Smooth muscle cell (in vitro differentiated cells): Measurements from ENCODE around the gene LBH. TPM values are rescaled to one million over a fixed set of nuclear protein-coding genes. Genes with fewer than 3 reads are reported as not detected.

ENCODE experiments used
- DNase-seq: peaks from one replicate; lab custom pipeline; 2025; ENCODE audit not compliant: unreplicated experiment; lab: John Stamatoyannopoulos, UW
- H2AFZ ChIP-seq: fragments of 200-600 bp; sonication (generic); 2 replicates; pipeline ENCODE4 v1.6.0; 2016; ENCODE audit warnings: antibody characterized with exemption, low read depth, mild to moderate bottlenecking
- H3F3A ChIP-seq: fragments of 200-600 bp; sonication (generic); 2 replicates; pipeline ENCODE4 v1.6.0; 2017; ENCODE audit warnings: antibody characterized with exemption, low read depth
- H3K27ac ChIP-seq: fragments of 200-600 bp; sonication (generic); 2 replicates; pipeline ENCODE4 v1.5.1; 2016; ENCODE audit warnings: low read depth, mild to moderate bottlenecking
- H3K27me3 ChIP-seq: fragments of 200-600 bp; sonication (generic); 2 replicates; pipeline ENCODE4 v1.6.1; 2016; ENCODE audit warnings: low read depth, mild to moderate bottlenecking
- H3K36me3 ChIP-seq: fragments of 200-600 bp; sonication (generic); 2 replicates; pipeline ENCODE4 v1.5.1; 2016; ENCODE audit warnings: low read depth
- H3K4me1 ChIP-seq: fragments of 200-600 bp; sonication (generic); 2 replicates; pipeline ENCODE4 v1.5.1; 2016; ENCODE audit warnings: low read depth
- H3K4me2 ChIP-seq: fragments of 200-600 bp; sonication (generic); 2 replicates; pipeline ENCODE4 v1.6.0; 2016; ENCODE audit warnings: mild to moderate bottlenecking
- H3K4me3 ChIP-seq: fragments of 200-600 bp; sonication (generic); 2 replicates; pipeline ENCODE4 v1.5.1; 2016; ENCODE audit warnings: mild to moderate bottlenecking
- H3K79me2 ChIP-seq: fragments of 200-600 bp; sonication (generic); 2 replicates; pipeline ENCODE4 v1.6.0; 2016; ENCODE audit warnings: low read depth, mild to moderate bottlenecking
- H3K9ac ChIP-seq: fragments of 200-600 bp; sonication (generic); 2 replicates; pipeline ENCODE4 v1.6.0; 2016; ENCODE audit warnings: low read depth
- H3K9me3 ChIP-seq: fragments of 200-600 bp; sonication (generic); replicated peaks from 2 replicates; pipeline ENCODE4 v1.5.1; 2016; ENCODE audit warnings: low read depth
- H4K20me1 ChIP-seq: fragments of 200-600 bp; sonication (generic); 2 replicates; pipeline ENCODE4 v1.6.0; 2016; ENCODE audit warnings: low read depth
- WGBS: methylation state at CpG from one replicate; pipeline ENCODE4 v1.1.7; 2016; ENCODE audit warnings: low lambda C conversion rate; 5-methylcytosine and 5-hydroxymethylcytosine counted together
- polyA plus RNA-seq: library from polyadenylated mRNA; unstranded; fragments of >200 nt; fragmentation: Nextera tagmentation; extraction: Ambion mirVana; gene quantifications from 2 replicates; pipeline ENCODE4 v1.2.1, GENCODE V29; 2016
- total RNA-seq: library from RNA; depleted of rRNA; stranded (reverse); fragments of >200 nt; gene quantifications from 2 replicates; pipeline ENCODE4 v1.2.3, GENCODE V29; 2014
- TF ChIP-seq, protein P1 (sequence below): fragments of 200-600 bp; sonication (generic); IDR thresholded peaks from 2 replicates; pipeline ENCODE4 v1.5.1; 2017; ENCODE audit warnings: borderline replicate concordance, mild to moderate bottlenecking, antibody characterized with exemption; ENCODE audit not compliant: insufficient read depth, poor library complexity, severe bottlenecking

LBH gene
- total and polyA plus RNA-seq, 2 experiments from 2014 or later: 31.0 to 35.2 TPM

- peaks cover 87% of the 10 kb centered on the region for H4K20me1 ChIP-seq
- H3F3A ChIP-seq: peaks cover 5% of the 10 kb centered on the region
- TF ChIP-seq, protein P1, sequence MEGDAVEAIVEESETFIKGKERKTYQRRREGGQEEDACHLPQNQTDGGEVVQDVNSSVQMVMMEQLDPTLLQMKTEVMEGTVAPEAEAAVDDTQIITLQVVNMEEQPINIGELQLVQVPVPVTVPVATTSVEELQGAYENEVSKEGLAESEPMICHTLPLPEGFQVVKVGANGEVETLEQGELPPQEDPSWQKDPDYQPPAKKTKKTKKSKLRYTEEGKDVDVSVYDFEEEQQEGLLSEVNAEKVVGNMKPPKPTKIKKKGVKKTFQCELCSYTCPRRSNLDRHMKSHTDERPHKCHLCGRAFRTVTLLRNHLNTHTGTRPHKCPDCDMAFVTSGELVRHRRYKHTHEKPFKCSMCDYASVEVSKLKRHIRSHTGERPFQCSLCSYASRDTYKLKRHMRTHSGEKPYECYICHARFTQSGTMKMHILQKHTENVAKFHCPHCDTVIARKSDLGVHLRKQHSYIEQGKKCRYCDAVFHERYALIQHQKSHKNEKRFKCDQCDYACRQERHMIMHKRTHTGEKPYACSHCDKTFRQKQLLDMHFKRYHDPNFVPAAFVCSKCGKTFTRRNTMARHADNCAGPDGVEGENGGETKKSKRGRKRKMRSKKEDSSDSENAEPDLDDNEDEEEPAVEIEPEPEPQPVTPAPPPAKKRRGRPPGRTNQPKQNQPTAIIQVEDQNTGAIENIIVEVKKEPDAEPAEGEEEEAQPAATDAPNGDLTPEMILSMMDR: no peak
- WGBS: 95% methylated on average over 3 of the region's 3 CpGs
- no peak overlapping the region for H3K4me2 ChIP-seq
- DNase-seq: no peak
- H3K36me3 ChIP-seq: peaks cover 6% of the 10 kb centered on the region
- peaks cover 81% of the 10 kb centered on the region for H3K79me2 ChIP-seq
- no peak overlapping the region for H3K4me3 ChIP-seq
- no peaks in the 10 kb centered on the region for H3K4me1 ChIP-seq
- no peak overlapping the region for H3K9ac ChIP-seq
- no peak overlapping the region for H2AFZ ChIP-seq
- H3K27ac ChIP-seq: no peak overlapping the region
- H3K27me3 ChIP-seq: no peaks in the 10 kb centered on the region
- no peaks in the 10 kb centered on the region for H3K9me3 ChIP-seq
These were observed 11.9 kb downstream of the LBH start for GRCh38 chr2:30243231-30243630.

GRCh38 chr2:30245364-30245763 is 14.0 kb downstream of the LBH start:
- H3K36me3 ChIP-seq: peaks cover 6% of the 10 kb centered on the region
- 97% methylated on average over 5 of the region's 5 CpGs for WGBS
- H3K4me2 ChIP-seq: no peak overlapping the region
- H3K4me1 ChIP-seq: peaks cover 10% of the 10 kb centered on the region
- no peak overlapping the region for H2AFZ ChIP-seq
- no peak overlapping the region for H3K4me3 ChIP-seq
- peaks cover 5% of the 10 kb centered on the region for H3F3A ChIP-seq
- TF ChIP-seq, protein P1: no peak
- H4K20me1 ChIP-seq: peaks cover 87% of the 10 kb centered on the region
- H3K9me3 ChIP-seq: no peaks in the 10 kb centered on the region
- no peaks in the 10 kb centered on the region for H3K27me3 ChIP-seq
- no peak for DNase-seq
- H3K27ac ChIP-seq: no peak overlapping the region
- H3K79me2 ChIP-seq: peaks cover 74% of the 10 kb centered on the region
- no peak overlapping the region for H3K9ac ChIP-seq

DNA sequence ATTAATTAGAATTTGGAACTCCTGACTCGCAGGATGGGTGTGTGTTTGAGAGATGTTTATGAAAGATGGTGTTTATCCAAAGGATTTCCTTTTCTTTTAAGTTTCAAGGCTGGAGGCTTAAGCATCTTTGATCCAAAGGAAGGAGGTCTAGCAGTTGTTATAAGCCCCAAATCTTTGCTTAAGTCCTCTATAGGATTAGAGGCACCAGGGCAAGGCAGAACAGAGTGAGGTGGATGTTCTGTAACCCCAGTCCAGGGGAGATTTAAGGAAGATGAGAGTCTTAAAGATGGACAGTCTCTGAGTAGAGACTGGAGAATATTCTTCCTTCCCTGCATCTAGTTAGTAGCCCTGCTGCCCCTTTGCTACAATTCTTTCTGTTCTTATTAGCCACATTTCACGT is 17.5 kb downstream of the LBH start:
- peak overlapping the region; percentile 3 for H3K27ac ChIP-seq
- no peak overlapping the region for H3K9ac ChIP-seq
- H4K20me1 ChIP-seq: peaks cover 85% of the 10 kb centered on the region
- no peaks in the 10 kb centered on the region for H3K36me3 ChIP-seq
- peaks cover 54% of the 10 kb centered on the region for H3K79me2 ChIP-seq
- H3K4me3 ChIP-seq: no peak overlapping the region
- peaks cover 20% of the 10 kb centered on the region for H3K4me1 ChIP-seq
- H3K27me3 ChIP-seq: no peaks in the 10 kb centered on the region
- WGBS: 51% methylated on average over 2 of the region's 2 CpGs
- H3K4me2 ChIP-seq: peak overlapping the region; percentile 37
- H3K9me3 ChIP-seq: no peaks in the 10 kb centered on the region
- H3F3A ChIP-seq: peaks cover 14% of the 10 kb centered on the region
- no peak for DNase-seq
- no peak overlapping the region for H2AFZ ChIP-seq
- TF ChIP-seq, protein P1: no peak

DNA sequence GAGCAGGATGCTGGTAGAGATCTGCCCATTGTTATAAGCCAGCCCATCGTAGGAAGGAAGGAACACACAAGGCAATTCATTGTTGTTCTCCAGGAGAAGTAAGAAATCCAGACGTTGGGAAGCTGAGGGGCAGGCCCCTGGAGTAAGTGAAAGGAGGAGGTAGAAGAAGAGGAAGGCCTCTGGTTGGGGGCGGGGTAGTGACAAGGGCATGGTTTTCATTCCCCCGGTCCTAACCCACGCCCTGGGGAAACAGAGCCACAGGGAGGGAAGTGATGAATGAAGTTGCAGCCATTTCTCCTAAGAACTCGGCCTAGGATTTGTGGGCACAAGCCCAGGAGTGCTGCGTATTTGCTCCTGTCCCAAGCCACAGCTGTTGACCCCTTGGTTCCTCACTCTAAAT is 18.0 kb downstream of the LBH start:
- Histone ChIP-seq H3F3A (peaks cover 20% of the 10 kb centered on the region), H3K9ac (no peak overlapping the region), H3K4me2 (peak overlapping the region; percentile 37), H3K9me3 (no peaks in the 10 kb centered on the region), H2AFZ (no peak overlapping the region), H3K36me3 (no peaks in the 10 kb centered on the region), H4K20me1 (peaks cover 86% of the 10 kb centered on the region), H3K27me3 (no peaks in the 10 kb centered on the region), H3K79me2 (peaks cover 49% of the 10 kb centered on the region), H3K27ac (no peak overlapping the region), H3K4me1 (peaks cover 20% of the 10 kb centered on the region), H3K4me3 (no peak overlapping the region)
- DNase-seq: no peak
- TF ChIP-seq, protein P1: no peak
- 66% methylated on average over 7 of the region's 7 CpGs for WGBS
